ENCODE measurements around the gene RYR3.
"Not testable (repeated sequence)": the region's sequence is repeated elsewhere in the genome, so short reads cannot be mapped to it uniquely, and the experiment has no call there.

The RYR3 gene

DNA sequence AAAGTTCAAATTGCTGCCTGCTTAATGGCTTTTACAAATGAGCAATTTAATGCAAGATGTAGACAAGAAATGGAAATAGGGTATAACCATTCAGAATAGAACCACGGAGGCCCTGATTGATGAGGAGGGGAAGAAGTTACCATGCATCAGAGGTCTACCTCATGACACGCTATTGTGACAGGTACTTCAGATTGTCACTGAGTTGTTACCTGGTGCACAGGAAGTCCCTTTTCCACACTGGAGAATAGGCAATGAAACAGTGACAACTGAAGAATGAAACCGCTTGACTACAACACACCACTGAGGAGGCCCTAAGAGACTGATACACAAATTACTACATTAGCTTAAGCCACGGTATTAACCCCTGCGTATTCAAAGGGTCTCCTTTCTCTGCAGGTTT lies 251.2 kb downstream of the RYR3 start:
- H3K27me3 ChIP-seq (ENCODE audit: insufficient read depth, poor library complexity, severe bottlenecking): peaks cover 32% of the 10 kb centered on the region
- DNase-seq (ENCODE audit: low spot score): no peak
- no peaks in the 10 kb centered on the region for H3K4me1 ChIP-seq (ENCODE audit: insufficient read depth, poor library complexity, severe bottlenecking)
- no peak for ATAC-seq (ENCODE audit: low read depth)
- TF ChIP-seq, protein P1, sequence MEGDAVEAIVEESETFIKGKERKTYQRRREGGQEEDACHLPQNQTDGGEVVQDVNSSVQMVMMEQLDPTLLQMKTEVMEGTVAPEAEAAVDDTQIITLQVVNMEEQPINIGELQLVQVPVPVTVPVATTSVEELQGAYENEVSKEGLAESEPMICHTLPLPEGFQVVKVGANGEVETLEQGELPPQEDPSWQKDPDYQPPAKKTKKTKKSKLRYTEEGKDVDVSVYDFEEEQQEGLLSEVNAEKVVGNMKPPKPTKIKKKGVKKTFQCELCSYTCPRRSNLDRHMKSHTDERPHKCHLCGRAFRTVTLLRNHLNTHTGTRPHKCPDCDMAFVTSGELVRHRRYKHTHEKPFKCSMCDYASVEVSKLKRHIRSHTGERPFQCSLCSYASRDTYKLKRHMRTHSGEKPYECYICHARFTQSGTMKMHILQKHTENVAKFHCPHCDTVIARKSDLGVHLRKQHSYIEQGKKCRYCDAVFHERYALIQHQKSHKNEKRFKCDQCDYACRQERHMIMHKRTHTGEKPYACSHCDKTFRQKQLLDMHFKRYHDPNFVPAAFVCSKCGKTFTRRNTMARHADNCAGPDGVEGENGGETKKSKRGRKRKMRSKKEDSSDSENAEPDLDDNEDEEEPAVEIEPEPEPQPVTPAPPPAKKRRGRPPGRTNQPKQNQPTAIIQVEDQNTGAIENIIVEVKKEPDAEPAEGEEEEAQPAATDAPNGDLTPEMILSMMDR (IDR thresholded peaks at IDR 0.05; ENCODE audit: poor library complexity, severe bottlenecking): no peak
- H3K27ac ChIP-seq (ENCODE audit: poor library complexity, severe bottlenecking): no peak overlapping the region
- H3K9me3 ChIP-seq (ENCODE audit: severe bottlenecking): no peaks in the 10 kb centered on the region
- H3K4me3 ChIP-seq (ENCODE audit: severe bottlenecking): no peak overlapping the region
- no peaks in the 10 kb centered on the region for H3K36me3 ChIP-seq (ENCODE audit: low read depth)

GRCh38 chr15:33565094-33565493 lies 254.3 kb downstream of the RYR3 start:
- DNase-seq (ENCODE audit: low spot score): no peak
- Histone ChIP-seq H3K4me1 (ENCODE audit: insufficient read depth, poor library complexity, severe bottlenecking) (no peaks in the 10 kb centered on the region), H3K36me3 (ENCODE audit: low read depth) (no peaks in the 10 kb centered on the region), H3K4me3 (ENCODE audit: severe bottlenecking) (no peak overlapping the region), H3K9me3 (ENCODE audit: severe bottlenecking) (no peaks in the 10 kb centered on the region), H3K27ac (ENCODE audit: poor library complexity, severe bottlenecking) (no peak overlapping the region), H3K27me3 (ENCODE audit: insufficient read depth, poor library complexity, severe bottlenecking) (peaks cover 29% of the 10 kb centered on the region)
- TF ChIP-seq, protein P1 (IDR thresholded peaks at IDR 0.05; ENCODE audit: poor library complexity, severe bottlenecking): no peak
- ATAC-seq (ENCODE audit: low read depth): peak; percentile 82

DNA sequence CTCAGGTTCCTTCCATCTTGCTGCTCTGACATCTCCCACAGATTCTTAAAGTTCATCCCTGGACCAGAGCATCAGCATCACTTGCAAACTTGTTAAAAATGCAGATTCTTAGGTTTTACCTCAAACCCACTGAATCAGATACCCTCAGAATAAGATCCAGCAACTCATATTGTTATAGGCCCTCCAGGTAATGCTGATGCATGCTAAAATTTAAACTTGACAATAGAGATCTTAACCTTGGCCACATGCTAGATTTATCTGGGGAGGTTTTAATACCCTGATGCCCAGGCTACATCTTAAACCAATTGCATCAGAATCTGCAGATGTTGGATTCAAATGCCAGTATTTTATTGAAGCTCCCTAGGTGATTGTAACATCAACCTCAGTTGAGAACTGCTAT lies 256.9 kb downstream of the RYR3 start:
- Histone ChIP-seq H3K27ac (ENCODE audit: poor library complexity, severe bottlenecking) (no peak overlapping the region), H3K4me1 (ENCODE audit: insufficient read depth, poor library complexity, severe bottlenecking) (no peaks in the 10 kb centered on the region), H3K9me3 (ENCODE audit: severe bottlenecking) (no peaks in the 10 kb centered on the region), H3K4me3 (ENCODE audit: severe bottlenecking) (no peak overlapping the region), H3K36me3 (ENCODE audit: low read depth) (no peaks in the 10 kb centered on the region), H3K27me3 (ENCODE audit: insufficient read depth, poor library complexity, severe bottlenecking) (peaks cover 25% of the 10 kb centered on the region)
- DNase-seq (ENCODE audit: low spot score): no peak
- TF ChIP-seq, protein P1 (IDR thresholded peaks at IDR 0.05; ENCODE audit: poor library complexity, severe bottlenecking): no peak
- no peak for ATAC-seq (ENCODE audit: low read depth)

DNA sequence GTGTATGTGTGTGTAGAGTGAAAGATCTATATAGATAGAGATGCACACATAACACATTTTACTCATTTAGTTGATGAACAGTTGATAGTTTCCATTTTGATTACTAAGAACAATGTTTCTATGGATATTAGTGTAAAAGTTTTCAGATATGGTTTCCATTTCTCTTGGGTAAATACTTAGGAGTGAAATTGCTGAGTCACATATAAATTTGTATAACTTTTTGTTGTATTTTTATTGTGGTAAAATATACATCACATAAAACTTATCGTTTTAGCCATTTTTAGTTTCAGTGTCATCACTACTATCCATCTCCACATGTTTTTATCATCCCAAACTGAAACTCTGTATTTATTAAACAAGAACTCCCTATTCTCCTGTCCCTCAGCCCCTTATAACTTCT lies 258.3 kb downstream of the RYR3 start:
- Histone ChIP-seq H3K27ac (ENCODE audit: poor library complexity, severe bottlenecking) (no peak overlapping the region), H3K9me3 (ENCODE audit: severe bottlenecking) (no peaks in the 10 kb centered on the region), H3K4me3 (ENCODE audit: severe bottlenecking) (no peak overlapping the region), H3K36me3 (ENCODE audit: low read depth) (no peaks in the 10 kb centered on the region), H3K27me3 (ENCODE audit: insufficient read depth, poor library complexity, severe bottlenecking) (peaks cover 16% of the 10 kb centered on the region), H3K4me1 (ENCODE audit: insufficient read depth, poor library complexity, severe bottlenecking) (no peaks in the 10 kb centered on the region)
- TF ChIP-seq, protein P1 (IDR thresholded peaks at IDR 0.05; ENCODE audit: poor library complexity, severe bottlenecking): no peak
- ATAC-seq (ENCODE audit: low read depth): no peak
- no peak for DNase-seq (ENCODE audit: low spot score)

DNA sequence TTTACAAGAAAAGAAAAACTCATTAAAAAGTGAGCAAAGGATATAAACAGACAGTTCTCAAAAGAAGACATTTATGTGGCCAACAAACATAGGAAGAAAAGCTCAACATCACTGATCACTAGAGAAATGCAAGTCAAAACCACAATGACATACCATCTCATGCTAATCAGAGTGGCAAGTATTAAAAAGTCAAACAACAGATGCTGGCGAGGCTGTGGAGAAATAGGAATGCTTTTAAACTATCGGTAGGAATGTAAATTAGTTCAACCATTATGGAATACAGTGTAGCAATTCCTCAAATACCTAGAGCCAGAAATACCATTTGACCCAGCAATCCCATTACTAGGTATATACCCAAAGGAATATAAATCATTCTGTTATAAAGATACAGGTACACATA lies 267.1 kb downstream of the RYR3 start:
- not testable (repeated sequence) for H3K4me1 ChIP-seq (ENCODE audit: insufficient read depth, poor library complexity, severe bottlenecking); H3K4me3 ChIP-seq (ENCODE audit: severe bottlenecking); ATAC-seq (ENCODE audit: low read depth); DNase-seq (ENCODE audit: low spot score); H3K27ac ChIP-seq (ENCODE audit: poor library complexity, severe bottlenecking); H3K9me3 ChIP-seq (ENCODE audit: severe bottlenecking); H3K36me3 ChIP-seq (ENCODE audit: low read depth)
- peaks cover 16% of the 10 kb centered on the region for H3K27me3 ChIP-seq (ENCODE audit: insufficient read depth, poor library complexity, severe bottlenecking)
